HepG2 (cell line): ENCODE results near the gene PLAA. TPM values are rescaled to one million over a fixed set of nuclear protein-coding genes. Genes with fewer than 3 reads are reported as not detected.

ENCODE experiments used
- ATAC-seq: fragments of 200-7000 bp; cut with Tn5 transposase; 3 replicates; pipeline ENCODE4 v1.9.1; 2020; ENCODE audit warnings: mild to moderate bottlenecking, moderate library complexity
- BruUV-seq: library from RNA; stranded (reverse); fragments of 400-500 nt; replicated peaks from 2 replicates; lab custom pipeline; 2021; lab: Mats Ljungman, UMichigan
- CTCF ChIA-PET: fragments of 300-600 bp; formaldehyde crosslinking; extraction: SDS; loops from one replicate; lab custom pipeline; 2021; ENCODE audit warnings: low total read pairs, inconsistent platforms, low intra/inter-chr PET ratio; lab: Yijun Ruan, JAX
- POLR2A ChIA-PET: fragments of 350-600 bp; sonication (Branson Sonifier 250); formaldehyde crosslinking; loops from one replicate; lab custom pipeline; 2020; ENCODE audit warnings: antibody characterized with exemption, inconsistent platforms; lab: Yijun Ruan, JAX
- DNase-seq: peaks from one replicate; pipeline ENCODE4 v3.0.0-alpha.2; 2015; ENCODE audit warnings: low spot score
- FAIRE-seq: peaks from 3 replicates; lab custom pipeline; 2011; peaks lifted over from hg19 to GRCh38; lab: Jason Lieb, UNC
- H2AFZ ChIP-seq: one replicate; pipeline ENCODE4 v1.6.1; 2011; ENCODE audit warnings: low read length, inconsistent platforms
- H3K27ac ChIP-seq: fragments of 300-600 bp; 3 replicates; pipeline ENCODE4 v1.8.0; 2011; ENCODE audit warnings: mixed run types, mild to moderate bottlenecking, mixed read lengths, low read length, inconsistent platforms; ENCODE audit not compliant: insufficient read depth; ENCODE audit errors: extremely low read length
- H3K27me3 ChIP-seq, 2 experiments: fragments of 200-600 bp in 1 of 2; 2 replicates in 1 of 2; 3 replicates in 1 of 2; pipeline versions ENCODE4 v1.6.0 to v1.8.0; 2011; ENCODE audit warnings: low read length in 2 of 2, mild to moderate bottlenecking in 2 of 2, moderate library complexity in 2 of 2, inconsistent platforms in 1 of 2; ENCODE audit not compliant: insufficient read depth in 2 of 2, control insufficient read depth in 1 of 2
- H3K36me3 ChIP-seq, 2 experiments: fragments of 200-600 bp in 1 of 2; replicated peaks in 1 of 2; 2 replicates in 1 of 2; 3 replicates in 1 of 2; pipeline versions ENCODE4 v1.5.1 to v1.8.0; 2011; ENCODE audit warnings: low read length in 2 of 2, inconsistent platforms in 1 of 2; ENCODE audit not compliant: insufficient read depth in 2 of 2, control insufficient read depth in 1 of 2
- H3K4me1 ChIP-seq: 2 replicates; pipeline ENCODE4 v1.5.1; 2012; ENCODE audit warnings: low read length, inconsistent platforms; ENCODE audit not compliant: insufficient read depth
- H3K4me2 ChIP-seq: 2 replicates; pipeline ENCODE4 v1.6.0; 2011; ENCODE audit warnings: low read depth, low read length, inconsistent platforms
- H3K4me3 ChIP-seq, 3 experiments: fragments of 200-600 bp in 1 of 3; sonication (generic), shearing (Covaris generic) in 1 of 3; replicated peaks in 1 of 3; 2 replicates each; pipeline ENCODE4 v1.5.1; 2011 to 2016; ENCODE audit warnings: low read length in 3 of 3, inconsistent platforms in 2 of 3, low read depth in 2 of 3, mild to moderate bottlenecking in 2 of 3, control low read depth in 1 of 3, mixed read lengths in 1 of 3; ENCODE audit not compliant: insufficient read depth in 1 of 3
- H3K79me2 ChIP-seq: one replicate; pipeline ENCODE4 v1.6.1; 2011; ENCODE audit warnings: low read length, inconsistent platforms; ENCODE audit not compliant: insufficient read depth
- H3K9ac ChIP-seq: 2 replicates; pipeline ENCODE4 v1.6.0; 2011; ENCODE audit warnings: mild to moderate bottlenecking, low read depth, low read length, inconsistent platforms; ENCODE audit not compliant: insufficient read depth
- H3K9me3 ChIP-seq: 2 replicates; pipeline ENCODE4 v1.5.1; 2012; ENCODE audit warnings: mild to moderate bottlenecking, low read length
- H4K20me1 ChIP-seq: 2 replicates; pipeline ENCODE4 v1.6.0; 2011; ENCODE audit warnings: inconsistent platforms, mild to moderate bottlenecking, low read length, moderate library complexity; ENCODE audit not compliant: insufficient read depth
- AGO1 ChIP-seq: fragments of 200-400 bp; formaldehyde crosslinking; IDR thresholded peaks from 2 replicates; pipeline ENCODE4 v1.6.1; 2017; ENCODE audit warnings: mild to moderate bottlenecking, low read depth, low read length, moderate library complexity; ENCODE audit not compliant: poor library complexity, severe bottlenecking
- FOXA1 ChIP-seq, 2 experiments: fragments of 450-650 bp in 1 of 2; sonication (generic) in 1 of 2; formaldehyde crosslinking in 1 of 2; IDR thresholded peaks; 2 replicates each; pipeline versions ENCODE4 v1.4.0 to v1.6.1; 2016 to 2020; ENCODE audit warnings: missing genetic modification reagents in 1 of 2
- GFI1 ChIP-seq: sonication (generic); formaldehyde crosslinking; IDR thresholded peaks from 2 replicates; pipeline ENCODE4 v1.5.0; 2020; ENCODE audit warnings: missing genetic modification reagents, mild to moderate bottlenecking, borderline replicate concordance
- NFYC ChIP-seq: IDR thresholded peaks from 2 replicates; pipeline ENCODE4 v1.6.1; 2016; ENCODE audit warnings: missing genetic modification reagents, missing compliant biosample characterization
- SAP130 ChIP-seq: IDR thresholded peaks from 2 replicates; pipeline ENCODE4 v1.6.1; 2016; ENCODE audit warnings: low read depth
- ZBTB3 ChIP-seq: sonication (generic); formaldehyde crosslinking; IDR thresholded peaks from 2 replicates; pipeline ENCODE4 v1.4.0; 2020; ENCODE audit warnings: low read depth, mild to moderate bottlenecking, moderate library complexity, missing genetic modification reagents, borderline replicate concordance
- ZNF441 ChIP-seq: sonication (generic); formaldehyde crosslinking; IDR thresholded peaks from 2 replicates; pipeline ENCODE4 v1.7.0; 2021; ENCODE audit warnings: missing genetic modification reagents, borderline replicate concordance
- ZNF776 ChIP-seq: sonication (generic); formaldehyde crosslinking; IDR thresholded peaks from 2 replicates; pipeline ENCODE4 v1.4.0; 2020; ENCODE audit warnings: mild to moderate bottlenecking, missing genetic modification reagents
- ZNF816 ChIP-seq: sonication (generic); formaldehyde crosslinking; IDR thresholded peaks from 2 replicates; pipeline ENCODE4 v1.8.0; 2022; ENCODE audit warnings: missing genetic modification reagents, mild to moderate bottlenecking, borderline replicate concordance
- ZSCAN30 ChIP-seq: sonication (generic); formaldehyde crosslinking; IDR thresholded peaks from 2 replicates; pipeline ENCODE4 v1.5.0; 2020; ENCODE audit warnings: mild to moderate bottlenecking, missing genetic modification reagents
- WGBS: methylation state at CpG from one replicate; pipeline ENCODE4 v1.1.6; 2017; ENCODE audit warnings: low lambda C conversion rate; 5-methylcytosine and 5-hydroxymethylcytosine counted together
- in situ Hi-C: cut with HindIII; loops from 2 replicates; pipeline ENCODE4 v1.10.0; 2017; ENCODE audit warnings: low pct_unique_long_range_greater_than_20kb; ENCODE audit not compliant: extremely low pct_ligation_motif_present
- intact Hi-C: fragments of 100-400 bp; cut with micrococcal nuclease; formaldehyde crosslinking; loops from one replicate; pipeline ENCODE4 v1.10.0; 2022; ENCODE audit not compliant: unreplicated experiment
- polyA plus RNA-seq, 8 experiments: library from polyadenylated mRNA; depleted of rRNA in 3 of 8; stranded (reverse) in 7 of 8; unstranded in 1 of 8; fragments of >200 nt; fragmentation: Illumina TruSeq in 4 of 8; extraction: Trizol in 4 of 8; gene quantifications; 2 replicates each; pipeline versions ENCODE4 v1.2.1 to v1.2.3, GENCODE V29; 2011 to 2016; ENCODE audit warnings: low read depth in 4 of 8, missing spikeins in 1 of 8, mixed read lengths in 1 of 8; ENCODE audit not compliant: insufficient read depth in 1 of 8
- total RNA-seq, 5 experiments: library from RNA; depleted of rRNA; stranded (reverse); fragments of >200 nt; fragmentation: Illumina TruSeq; extraction: Trizol; gene quantifications; 2 replicates each; pipeline ENCODE4 v1.2.3, GENCODE V29; 2016; ENCODE audit warnings: low read depth in 1 of 5
- TF ChIP-seq, protein P1 (sequence below): sonication (generic); formaldehyde crosslinking; IDR thresholded peaks from 2 replicates; pipeline ENCODE4 v1.4.0; 2020; ENCODE audit warnings: mild to moderate bottlenecking, missing genetic modification reagents

PLAA gene
- total and polyA plus RNA-seq, 2 of the 13 experiments (the other 11 are each of a cell fraction or from before 2014, with no cell fraction given), result 5.8 to 22.9 TPM

- ATAC-seq (no peak), DNase-seq (no peak), FAIRE-seq (no peak)
- no TSS peak for BruUV-seq
- Histone ChIP-seq H3K4me3 (peak overlapping the region in 2 of 3 experiments; percentile 8 to 26; a peak in 1 of 6 replicates), H2AFZ (peak overlapping the region; percentile 7), H4K20me1 (0 out of 2 replicates have a peak, but pooled peaks cover 2% of the 10 kb centered on the region), H3K9me3 (no peaks in the 10 kb centered on the region), H3K36me3 (no peaks in the 10 kb centered on the region), H3K9ac (peak overlapping the region; percentile 3; the same call in 1 of the 2 replicates), H3K79me2 (peaks cover 20% of the 10 kb centered on the region), H3K27ac (peak overlapping the region; percentile 14), H3K27me3 (no peaks in the 10 kb centered on the region; a peak in 1 of 5 replicates), H3K4me1 (peaks cover 47% of the 10 kb centered on the region), H3K4me2 (peak overlapping the region; percentile 59)
- peak; percentile 92 for TF ChIP-seq ZNF441 (CRISPR knock-in tag)
- TF ChIP-seq, protein P1, sequence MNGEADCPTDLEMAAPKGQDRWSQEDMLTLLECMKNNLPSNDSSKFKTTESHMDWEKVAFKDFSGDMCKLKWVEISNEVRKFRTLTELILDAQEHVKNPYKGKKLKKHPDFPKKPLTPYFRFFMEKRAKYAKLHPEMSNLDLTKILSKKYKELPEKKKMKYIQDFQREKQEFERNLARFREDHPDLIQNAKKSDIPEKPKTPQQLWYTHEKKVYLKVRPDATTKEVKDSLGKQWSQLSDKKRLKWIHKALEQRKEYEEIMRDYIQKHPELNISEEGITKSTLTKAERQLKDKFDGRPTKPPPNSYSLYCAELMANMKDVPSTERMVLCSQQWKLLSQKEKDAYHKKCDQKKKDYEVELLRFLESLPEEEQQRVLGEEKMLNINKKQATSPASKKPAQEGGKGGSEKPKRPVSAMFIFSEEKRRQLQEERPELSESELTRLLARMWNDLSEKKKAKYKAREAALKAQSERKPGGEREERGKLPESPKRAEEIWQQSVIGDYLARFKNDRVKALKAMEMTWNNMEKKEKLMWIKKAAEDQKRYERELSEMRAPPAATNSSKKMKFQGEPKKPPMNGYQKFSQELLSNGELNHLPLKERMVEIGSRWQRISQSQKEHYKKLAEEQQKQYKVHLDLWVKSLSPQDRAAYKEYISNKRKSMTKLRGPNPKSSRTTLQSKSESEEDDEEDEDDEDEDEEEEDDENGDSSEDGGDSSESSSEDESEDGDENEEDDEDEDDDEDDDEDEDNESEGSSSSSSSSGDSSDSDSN, result no peak
- WGBS, result 39% methylated on average over 6 of the region's 6 CpGs
- intact Hi-C loops (no loop called here), in situ Hi-C loops (no loop called here)
- ChIA-PET CTCF (no interaction called here), POLR2A (interaction anchor here (1.0 kb wide), 1 partner anchor 58 kb away, joined by 4 read pairs; no protein-coding TSS in a partner anchor)
Observed at GRCh38 chr9:26949637-26950069, 2.6 kb upstream of the PLAA start.

- TF ChIP-seq SAP130 (no peak), GFI1 (CRISPR knock-in tag) (0 out of 2 replicates have a peak, but pooled peaks have one; percentile 9), ZNF816 (CRISPR knock-in tag) (0 out of 2 replicates have a peak, but pooled peaks have one; percentile 1), FOXA1 (IDR thresholded peaks at IDR 0.05) (no peak), FOXA1 (CRISPR knock-in tag; IDR thresholded peaks at IDR 0.05) (0 out of 2 replicates have a peak, but pooled peaks have one; percentile 10), AGO1 (no peak), ZNF776 (CRISPR knock-in tag) (0 out of 2 replicates have a peak, but pooled peaks have one; percentile 2), NFYC (CRISPR knock-in tag) (no peak), ZBTB3 (CRISPR knock-in tag) (0 out of 2 replicates have a peak, but pooled peaks have one; percentile 7), ZSCAN30 (CRISPR knock-in tag) (0 out of 2 replicates have a peak, but pooled peaks have one; percentile 16)
- H2AFZ ChIP-seq, result peak overlapping the region; percentile 87
- H3K9me3 ChIP-seq, result no peaks in the 10 kb centered on the region
- no peak for ATAC-seq
- CTCF ChIA-PET, result no interaction called here
- H3K36me3 ChIP-seq, result no peaks in the 10 kb centered on the region
- H3K79me2 ChIP-seq, result peaks cover 39% of the 10 kb centered on the region
- under 1% methylated on average over 9 of the region's 9 CpGs for WGBS
- FAIRE-seq, result no peak
- H4K20me1 ChIP-seq, result 0 out of 2 replicates have a peak, but pooled peaks cover 2% of the 10 kb centered on the region
- H3K4me2 ChIP-seq, result peak overlapping the region; percentile 89
- peaks cover 54% of the 10 kb centered on the region for H3K4me1 ChIP-seq
- in situ Hi-C loops, result no loop called here
- peak overlapping the region; percentile 95 for H3K9ac ChIP-seq
- H3K4me3 ChIP-seq, result peak overlapping the region; percentile 90 to 98 (median 93)
- DNase-seq, result no peak
- no peaks in the 10 kb centered on the region; a peak in 1 of 5 replicates for H3K27me3 ChIP-seq
- peak overlapping the region; percentile 98 for H3K27ac ChIP-seq
- BruUV-seq, result TSS peak; percentile 87
- POLR2A ChIA-PET, result interaction anchor here (1.9 to 2.2 kb wide), 2 partner anchors 8 to 55 kb away, joined by 17 to 30 read pairs; partner anchors contain the start of genes CAAP1 and IFT74
- intact Hi-C loops, result loop anchor here (1.0 kb wide), 2 partner anchors 9 to 55 kb away; partner anchors contain the start of genes CAAP1 and IFT74
Observed at GRCh38 chr9:26947736-26948135, 694 bp upstream of the PLAA start.
